Heart left ventricle (tissue), 13 donors: Measurements from ENCODE around the gene BBX.

Source experiments
- CTCF ChIP-seq, 12 donors: fragments of 200-600 bp; sonication (generic) in 4 of 12; IDR thresholded peaks; one replicate each; pipeline versions ENCODE4 v1.5.0 to v1.8.0; 2018 to 2022; ENCODE audit warnings: antibody characterized with exemption in 12 of 12, mild to moderate bottlenecking in 5 of 12
- POLR2A ChIP-seq, 2 donors: fragments of 450-650 bp; IDR thresholded peaks; one replicate each; pipeline ENCODE4 v1.6.1; 2017; ENCODE audit warnings: antibody characterized with exemption in 2 of 2, mild to moderate bottlenecking in 2 of 2, moderate library complexity in 2 of 2
- donor health status: ischemic (EF 13 %, LVEDD 7.1; RV severe dilation, severe dysfunction).
- donor health status: DM: no; HTN: yes; CAD: no.
- donor health status: DM: no; HTN: no; CAD: no.
- donor health status: ischemic (EF 25% LVEDD 6.9; RV normal size, moderate dysfunction).
- donor health status: ischemic (EF 25% LVEDD 5.7; RV mildly dilated, moderate dysfunction).
- donor health status: ischemic (EF 35%, LVEDD 5.7; RV mildly dilated, moderate dysfunction).
- donor health status: nonischemic (EF 11% LVEDD 7.7; RV severe dilation, severe dysfunction).
- donor health status: DM: yes; HTN: yes; CAD: no.
- donor health status: PGD.
- donor health status: ischemic (EF 29% LVEDD 5.4; RV normal size, mild dysfunction).
- donor health status: nonischemic (EF 23%, LVEDD 6.1; RV moderate dilation, normal function).

DNA sequence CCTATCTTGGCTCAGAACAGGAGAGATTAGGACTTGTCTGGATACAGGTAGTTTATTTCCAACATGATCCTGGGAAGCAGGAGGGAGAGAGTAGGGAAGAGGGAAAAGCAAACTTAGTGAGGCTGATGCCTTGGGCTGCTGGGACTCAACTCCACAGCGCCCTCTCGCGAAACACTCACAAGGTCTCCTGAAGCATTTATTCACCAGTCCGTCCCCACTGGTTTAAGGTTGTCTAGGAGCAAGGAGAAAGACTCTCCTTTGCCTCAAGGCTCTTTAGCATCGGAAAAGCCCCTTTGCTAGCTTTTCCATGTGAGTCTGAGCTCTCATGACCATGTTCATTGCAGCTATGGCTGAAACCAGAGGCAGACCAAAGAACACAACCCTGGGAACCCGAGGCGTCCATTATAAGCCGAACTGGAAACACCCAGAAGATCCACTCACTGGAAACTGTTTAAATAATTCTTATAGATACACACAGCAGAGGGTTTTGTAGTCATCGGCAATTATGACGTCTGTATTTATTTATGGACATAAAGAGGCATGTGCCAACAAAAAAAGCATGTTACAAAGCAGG is 323.6 kb downstream of the BBX start:
- TF ChIP-seq CTCF (IDR thresholded peaks at IDR 0.05) (peak; percentile 37 to 72 (median 52)), POLR2A (IDR thresholded peaks at IDR 0.05) (no peak)
